ENCODE results near the gene DRC1.
A peak's percentile ranks its signal among the peaks of the same experiment; 100 is the strongest.

DRC1 gene

GRCh38 chr2:26364669-26365068 is 37.1 kb upstream of the DRC1 start:
- TF ChIP-seq FOXM1 (IDR thresholded peaks at IDR 0.05; ENCODE audit: borderline replicate concordance, low read depth) (no peak), RAD21 (IDR thresholded peaks at IDR 0.05; ENCODE audit: low read depth) (no peak), TEAD4 (IDR thresholded peaks at IDR 0.05) (no peak), NFIC (IDR thresholded peaks at IDR 0.05) (no peak), TAF1 (IDR thresholded peaks at IDR 0.05; ENCODE audit: low read depth) (no peak), CREB1 (IDR thresholded peaks at IDR 0.05; ENCODE audit: low read depth) (no peak)

GRCh38 chr2:26366957-26367356 is 34.8 kb upstream of the DRC1 start:
- TF ChIP-seq REST (IDR thresholded peaks at IDR 0.05; ENCODE audit: low read depth), result peak; percentile 52
- TF ChIP-seq YY1 (IDR thresholded peaks at IDR 0.05; ENCODE audit: low read depth), result no peak

GRCh38 chr2:26376799-26377198 is 24.9 kb upstream of the DRC1 start:
- TF ChIP-seq RAD21 (IDR thresholded peaks at IDR 0.05; ENCODE audit: low read depth) (no peak), FOXM1 (IDR thresholded peaks at IDR 0.05; ENCODE audit: borderline replicate concordance, low read depth) (no peak), EP300 (IDR thresholded peaks at IDR 0.05; ENCODE audit: borderline replicate concordance) (no peak), CREB1 (IDR thresholded peaks at IDR 0.05; ENCODE audit: low read depth) (no peak), USF1 (IDR thresholded peaks at IDR 0.05) (no peak), NFIC (IDR thresholded peaks at IDR 0.05) (no peak), REST (IDR thresholded peaks at IDR 0.05; ENCODE audit: low read depth) (no peak), TCF12 (IDR thresholded peaks at IDR 0.05; ENCODE audit: low read depth) (no peak), CEBPB (IDR thresholded peaks at IDR 0.05) (no peak), TEAD4 (IDR thresholded peaks at IDR 0.05) (no peak), EGR1 (IDR thresholded peaks at IDR 0.05) (no peak), TAF1 (IDR thresholded peaks at IDR 0.05; ENCODE audit: low read depth) (no peak), YY1 (IDR thresholded peaks at IDR 0.05; ENCODE audit: low read depth) (no peak), MAX (IDR thresholded peaks at IDR 0.05) (no peak)

GRCh38 chr2:26380281-26380680 is 21.4 kb upstream of the DRC1 start:
- TF ChIP-seq FOXM1 (IDR thresholded peaks at IDR 0.05; ENCODE audit: borderline replicate concordance, low read depth) (no peak), USF1 (IDR thresholded peaks at IDR 0.05) (no peak), RAD21 (IDR thresholded peaks at IDR 0.05; ENCODE audit: low read depth) (no peak), TCF12 (IDR thresholded peaks at IDR 0.05; ENCODE audit: low read depth) (no peak), ZBTB7A (IDR thresholded peaks at IDR 0.05; ENCODE audit: low read depth) (no peak), MAX (IDR thresholded peaks at IDR 0.05) (no peak), NFIC (IDR thresholded peaks at IDR 0.05) (no peak)

GRCh38 chr2:26382564-26382963 is 19.2 kb upstream of the DRC1 start:
- no peak for TF ChIP-seq FOXM1 (IDR thresholded peaks at IDR 0.05; ENCODE audit: borderline replicate concordance, low read depth)
- TF ChIP-seq REST (IDR thresholded peaks at IDR 0.05; ENCODE audit: low read depth), result no peak
- TF ChIP-seq TCF12 (IDR thresholded peaks at IDR 0.05; ENCODE audit: low read depth), result no peak
- no peak for TF ChIP-seq EGR1 (IDR thresholded peaks at IDR 0.05)
- TF ChIP-seq ZBTB7A (IDR thresholded peaks at IDR 0.05; ENCODE audit: low read depth), result no peak
- no peak for TF ChIP-seq RAD21 (IDR thresholded peaks at IDR 0.05; ENCODE audit: low read depth)
